Neuronal stem cell (in vitro differentiated cells): ENCODE data around the gene NFKBIB. TPM values are rescaled to one million over a fixed set of nuclear protein-coding genes. Genes with fewer than 3 reads are reported as not detected.
A peak's percentile ranks its signal among the peaks of the same experiment; 100 is the strongest.

Source experiments
- DNase-seq: peaks from one replicate; pipeline ENCODE4 v3.0.0-alpha.2; 2013; ENCODE audit warnings: low spot score
- H2AFZ ChIP-seq: one replicate; pipeline ENCODE4 v1.6.1; 2013; ENCODE audit warnings: mild to moderate bottlenecking, low read length, inconsistent platforms
- H2AK5ac ChIP-seq: 2 replicates; pipeline ENCODE4 v1.6.1; 2013; ENCODE audit warnings: low read depth, mild to moderate bottlenecking, inconsistent platforms, low read length, moderate library complexity, mixed read lengths
- H2BK120ac ChIP-seq: 2 replicates; pipeline ENCODE4 v1.6.1; 2013; ENCODE audit warnings: low read depth, mild to moderate bottlenecking, inconsistent platforms, low read length, moderate library complexity, mixed read lengths
- H2BK12ac ChIP-seq: one replicate; pipeline ENCODE4 v1.6.1; 2013; ENCODE audit warnings: low read length, inconsistent platforms
- H2BK15ac ChIP-seq: 2 replicates; pipeline ENCODE4 v1.6.1; 2013; ENCODE audit warnings: mild to moderate bottlenecking, low read length, inconsistent platforms, mixed read lengths
- H2BK5ac ChIP-seq: one replicate; pipeline ENCODE4 v1.6.1; 2013; ENCODE audit warnings: inconsistent platforms, mild to moderate bottlenecking, low read length, moderate library complexity
- H3K14ac ChIP-seq: one replicate; pipeline ENCODE4 v1.6.1; 2013; ENCODE audit warnings: low read length, inconsistent platforms
- H3K18ac ChIP-seq: 2 replicates; pipeline ENCODE4 v1.6.1; 2013; ENCODE audit warnings: low read length, inconsistent platforms
- H3K23ac ChIP-seq: 2 replicates; pipeline ENCODE4 v1.6.1; 2013; ENCODE audit warnings: low read depth, mild to moderate bottlenecking, mixed read lengths, low read length, inconsistent platforms; ENCODE audit not compliant: poor library complexity
- H3K27ac ChIP-seq: replicated peaks from 3 replicates; pipeline ENCODE4 v1.5.1; 2013; ENCODE audit warnings: low read length, inconsistent platforms
- H3K27me3 ChIP-seq, 3 experiments: 2 replicates each; pipeline ENCODE4 v1.6.1; 2013; ENCODE audit warnings: low read length in 3 of 3, mild to moderate bottlenecking in 2 of 3, inconsistent platforms in 1 of 3, low read depth in 1 of 3, mixed read lengths in 1 of 3, moderate library complexity in 1 of 3; ENCODE audit not compliant: control insufficient read depth in 3 of 3, insufficient read depth in 3 of 3
- H3K36me3 ChIP-seq, 2 donors: replicated peaks in 1 of 2; 2 replicates each; pipeline ENCODE4 v1.6.1; 2013; ENCODE audit warnings: low read length in 2 of 2; ENCODE audit not compliant: control insufficient read depth in 2 of 2, insufficient read depth in 2 of 2
- H3K4ac ChIP-seq: 2 replicates; pipeline ENCODE4 v1.6.1; 2013; ENCODE audit warnings: inconsistent platforms, mild to moderate bottlenecking, low read length, moderate library complexity
- H3K4me1 ChIP-seq, 2 donors: 1 replicate in 1 of 2; 2 replicates in 1 of 2; pipeline ENCODE4 v1.6.1; 2013; ENCODE audit warnings: low read length in 2 of 2, low read depth in 1 of 2; ENCODE audit not compliant: control insufficient read depth in 2 of 2, insufficient read depth in 1 of 2
- H3K4me2 ChIP-seq: one replicate; pipeline ENCODE4 v1.6.1; 2013; ENCODE audit warnings: mild to moderate bottlenecking, low read length, inconsistent platforms; ENCODE audit not compliant: insufficient read depth, poor library complexity, severe bottlenecking
- H3K4me3 ChIP-seq, 2 donors: 2 replicates each; pipeline ENCODE4 v1.5.1; 2013; ENCODE audit warnings: low read length in 2 of 2, mild to moderate bottlenecking in 2 of 2, inconsistent platforms in 1 of 2, moderate library complexity in 1 of 2
- H3K79me1 ChIP-seq: one replicate; pipeline ENCODE4 v1.6.1; 2013; ENCODE audit warnings: low read depth, mild to moderate bottlenecking, inconsistent platforms, low read length, moderate library complexity
- H3K9ac ChIP-seq: one replicate; pipeline ENCODE4 v1.6.1; 2013; ENCODE audit warnings: mild to moderate bottlenecking, low read depth, low read length, inconsistent platforms; ENCODE audit not compliant: poor library complexity
- H3K9me3 ChIP-seq, 2 donors: replicated peaks in 1 of 2; 2 replicates each; pipeline versions ENCODE3 to v1.6.1; 2013; ENCODE audit warnings: low read length in 2 of 2, mild to moderate bottlenecking in 2 of 2, inconsistent platforms in 1 of 2, low read depth in 1 of 2, mixed read lengths in 1 of 2, moderate library complexity in 1 of 2; ENCODE audit not compliant: control insufficient read depth in 2 of 2, insufficient read depth in 1 of 2
- H4K8ac ChIP-seq: one replicate; pipeline ENCODE4 v1.6.1; 2013; ENCODE audit warnings: low read depth, mild to moderate bottlenecking, inconsistent platforms, low read length, moderate library complexity
- H4K91ac ChIP-seq: one replicate; pipeline ENCODE4 v1.6.1; 2013; ENCODE audit warnings: low read length, low read depth, mild to moderate bottlenecking, inconsistent platforms; ENCODE audit not compliant: poor library complexity
- WGBS, 2 donors: extraction: QIAGEN DNeasy Blood & Tissue Kit; methylation state at CpG; one replicate each; pipeline ENCODE4 v1.1.7; 2013; ENCODE audit warnings: missing lambda C conversion rate in 2 of 2, mixed read lengths in 1 of 2; ENCODE audit not compliant: insufficient read length in 2 of 2, insufficient replicate concordance in 1 of 2; ENCODE audit errors: extremely low coverage in 2 of 2; 5-methylcytosine and 5-hydroxymethylcytosine counted together
- polyA plus RNA-seq, 2 experiments: library from polyadenylated mRNA; stranded (reverse); fragments of 200-250 nt; gene quantifications; one replicate each; pipeline ENCODE4 v1.2.3, GENCODE V29; 2013

NFKBIB gene, protein sequence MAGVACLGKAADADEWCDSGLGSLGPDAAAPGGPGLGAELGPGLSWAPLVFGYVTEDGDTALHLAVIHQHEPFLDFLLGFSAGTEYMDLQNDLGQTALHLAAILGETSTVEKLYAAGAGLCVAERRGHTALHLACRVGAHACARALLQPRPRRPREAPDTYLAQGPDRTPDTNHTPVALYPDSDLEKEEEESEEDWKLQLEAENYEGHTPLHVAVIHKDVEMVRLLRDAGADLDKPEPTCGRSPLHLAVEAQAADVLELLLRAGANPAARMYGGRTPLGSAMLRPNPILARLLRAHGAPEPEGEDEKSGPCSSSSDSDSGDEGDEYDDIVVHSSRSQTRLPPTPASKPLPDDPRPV
- 14.1 TPM for polyA plus RNA-seq (2013, experiment 1 of 2)
- 13.2 TPM for polyA plus RNA-seq (2013, experiment 2 of 2)

DNA sequence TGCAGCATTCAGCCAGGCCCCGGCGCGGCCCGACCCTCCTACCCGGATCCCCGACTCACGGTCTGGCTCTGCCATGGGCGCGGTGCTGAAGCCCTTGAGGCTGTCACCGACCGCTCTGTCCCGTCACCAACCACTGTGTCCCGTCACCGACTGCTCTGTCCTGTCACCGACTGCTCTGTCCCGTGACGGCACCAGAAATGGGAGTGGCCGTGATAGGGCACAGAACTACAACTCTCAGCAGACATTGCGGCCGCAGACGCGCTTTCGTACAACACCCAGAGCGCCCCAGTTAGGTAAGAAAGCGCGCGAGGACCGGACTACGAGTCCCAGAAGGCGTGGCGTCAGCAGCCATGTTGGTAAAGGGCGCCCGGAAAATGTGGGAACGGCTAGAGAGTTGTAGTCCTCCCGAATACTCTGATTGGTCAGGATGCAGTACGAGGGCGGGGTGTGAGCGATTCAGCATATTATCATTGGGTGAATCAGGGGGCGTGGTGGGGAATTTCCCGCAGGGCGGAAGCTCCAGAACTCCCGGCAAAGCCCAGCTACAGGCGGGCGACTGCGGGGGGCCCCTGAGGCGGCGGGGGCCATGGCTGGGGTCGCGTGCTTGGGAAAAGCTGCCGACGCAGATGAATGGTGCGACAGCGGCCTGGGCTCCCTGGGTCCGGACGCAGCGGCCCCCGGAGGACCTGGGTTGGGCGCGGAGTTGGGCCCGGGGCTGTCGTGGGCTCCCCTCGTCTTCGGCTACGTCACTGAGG is at the start of gene NFKBIB, which contains the start of gene SIRT2:
Gene NFKBIB (plus strand): TSS at position 523 of the 755 bp plus-strand sequence. CDS start 64 bp downstream, at position 587.
Gene SIRT2 (minus strand): TSS at position 172 of the 755 bp plus-strand sequence. CDS start 97 bp downstream, at position 75.
- H3K27ac ChIP-seq, result no peak within 1 kb of the TSS
- H3K4me2 ChIP-seq, result peak within 1 kb of the TSS; percentile 75
- peaks cover 2 to 9% of the 10 kb centered on the region in 2 donors for H3K4me1 ChIP-seq
- H3K4ac ChIP-seq, result no peak within 1 kb of the TSS
- peak within 1 kb of the TSS; percentile 76 for H2AK5ac ChIP-seq
- H3K27me3 ChIP-seq, result no peaks in the 10 kb centered on the region
- H3K23ac ChIP-seq, result peak within 1 kb of the TSS; percentile 35
- no peak within 1 kb of the TSS for H2BK15ac ChIP-seq
- no peak within 1 kb of the TSS for H3K14ac ChIP-seq
- WGBS, 2 donors, result no CpG with 5 or more reads among the region's 64 CpGs
- H4K91ac ChIP-seq, result no peak within 1 kb of the TSS
- peak within 1 kb of the TSS; percentile 48 for H2BK5ac ChIP-seq
- peak within 1 kb of the TSS; percentile 79 for H3K9ac ChIP-seq
- peaks cover 2 to 6% of the 10 kb centered on the region in 2 donors for H3K9me3 ChIP-seq
- no peak within 1 kb of the TSS for H2BK12ac ChIP-seq
- H3K79me1 ChIP-seq, result peaks cover 2% of the 10 kb centered on the region
- peak within 1 kb of the TSS; percentile 16 for H2BK120ac ChIP-seq
- H3K36me3 ChIP-seq, result peaks cover 4% of the 10 kb centered on the region in 2 donors
- DNase-seq, result peak; percentile 100
- H2AFZ ChIP-seq, result peak within 1 kb of the TSS; percentile 91
- H3K4me3 ChIP-seq, result peak within 1 kb of the TSS; percentile 64 to 91
- H3K18ac ChIP-seq, result peak within 1 kb of the TSS; percentile 91
- peak within 1 kb of the TSS; percentile 78 for H4K8ac ChIP-seq

DNA sequence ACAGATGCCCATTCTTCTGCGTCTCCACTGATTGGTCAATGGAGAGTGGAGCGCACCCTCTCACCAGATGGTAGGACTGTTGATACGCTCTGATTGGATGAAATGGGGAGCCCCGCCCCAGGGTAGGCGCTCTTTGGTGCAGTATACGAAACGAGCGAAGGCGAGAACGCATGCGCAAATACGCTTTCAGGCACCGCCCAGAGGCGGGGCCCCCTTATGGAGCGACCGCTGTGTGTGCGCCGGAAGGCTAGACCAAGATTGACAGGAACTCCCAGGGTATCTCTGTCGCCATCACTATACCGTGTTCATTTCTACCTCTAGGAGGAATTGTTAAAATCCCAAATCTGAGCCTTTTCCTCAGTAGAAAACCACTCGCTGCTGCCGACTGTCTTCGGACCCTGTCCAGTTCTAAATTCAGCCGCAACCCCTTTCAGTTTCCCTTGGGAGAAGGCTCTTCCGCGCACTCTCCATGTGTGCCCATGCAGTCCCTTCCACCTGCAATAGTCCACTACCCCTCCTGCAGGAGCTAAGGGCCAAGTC is 49.3 kb upstream of the NFKBIB start:
- Histone ChIP-seq H4K8ac (no peak overlapping the region), H3K9me3 (no peaks in the 10 kb centered on the region), H3K14ac (no peak overlapping the region), H2AK5ac (peak overlapping the region; percentile 99), H3K79me1 (peaks cover 4% of the 10 kb centered on the region), H3K4me1 (peaks cover 15 to 16% of the 10 kb centered on the region in 2 donors), H2BK12ac (no peak overlapping the region), H3K4ac (no peak overlapping the region), H2BK15ac (peak overlapping the region; percentile 89), H3K36me3 (peaks cover 19 to 35% of the 10 kb centered on the region in 2 donors), H3K4me2 (peak overlapping the region; percentile 57), H2BK5ac (peak overlapping the region; percentile 96), H3K27ac (peak overlapping the region; percentile 87), H4K91ac (no peak overlapping the region), H3K23ac (no peak overlapping the region), H3K18ac (peak overlapping the region; percentile 84), H2AFZ (peak overlapping the region; percentile 63), H3K9ac (peak overlapping the region; percentile 79), H2BK120ac (no peak overlapping the region), H3K27me3 (no peaks in the 10 kb centered on the region), H3K4me3 (peak overlapping the region; percentile 79 to 84)
- no peak for DNase-seq
- no CpG with 5 or more reads among the region's 26 CpGs for WGBS, 2 donors

DNA sequence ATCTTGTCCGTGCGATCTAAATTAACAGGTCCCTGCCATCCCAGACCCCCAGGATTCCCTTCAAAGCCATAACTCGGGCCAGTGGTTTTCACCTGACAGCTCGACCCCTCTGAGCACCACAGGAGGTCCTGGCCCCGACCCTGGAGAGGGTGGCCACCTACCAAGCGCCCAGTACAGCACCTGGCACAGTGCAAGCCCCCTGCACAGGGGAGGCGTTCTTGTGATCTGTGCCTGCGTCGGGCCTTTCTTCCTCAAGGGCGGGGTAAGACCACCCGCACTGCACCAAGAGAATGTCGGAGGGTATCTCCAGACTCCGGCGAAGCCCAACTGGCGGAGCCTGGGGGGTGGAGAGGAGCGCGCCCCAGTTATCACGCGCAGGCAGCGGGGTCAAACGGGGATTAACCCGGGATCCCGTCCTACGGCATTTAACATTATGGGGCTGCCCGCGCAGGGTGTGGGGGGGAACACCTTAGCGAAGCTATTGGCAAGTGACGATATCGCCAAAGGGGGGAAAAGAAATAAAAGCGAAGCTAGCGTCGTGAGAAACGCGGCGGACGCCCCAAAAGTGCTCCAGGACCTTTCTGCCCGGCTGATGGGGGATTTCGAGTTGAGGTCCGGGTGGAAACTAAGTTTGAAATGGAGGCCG is 48.7 kb upstream of the NFKBIB start:
- H3K23ac ChIP-seq, result peak overlapping the region; percentile 89
- H3K36me3 ChIP-seq, result peaks cover 13 to 29% of the 10 kb centered on the region in 2 donors
- H3K14ac ChIP-seq, result no peak overlapping the region
- H3K79me1 ChIP-seq, result peaks cover 4% of the 10 kb centered on the region
- H3K4me2 ChIP-seq, result peak overlapping the region; percentile 57
- WGBS, 2 donors, result no CpG with 5 or more reads among the region's 40 CpGs
- peak overlapping the region; percentile 51 for H2BK12ac ChIP-seq
- peak overlapping the region; percentile 63 for H2AFZ ChIP-seq
- H3K27me3 ChIP-seq, result no peaks in the 10 kb centered on the region
- peak overlapping the region; percentile 79 for H3K9ac ChIP-seq
- peak overlapping the region; percentile 84 for H3K18ac ChIP-seq
- peak; percentile 76 for DNase-seq
- no peak overlapping the region for H2BK120ac ChIP-seq
- peak overlapping the region; percentile 99 for H2AK5ac ChIP-seq
- H2BK15ac ChIP-seq, result peak overlapping the region; percentile 89
- peak overlapping the region; percentile 79 to 84 for H3K4me3 ChIP-seq
- peak overlapping the region; percentile 87 for H3K27ac ChIP-seq
- no peak overlapping the region for H3K4ac ChIP-seq
- peaks cover 15 to 16% of the 10 kb centered on the region in 2 donors for H3K4me1 ChIP-seq
- no peak overlapping the region for H4K91ac ChIP-seq
- peak overlapping the region; percentile 96 for H2BK5ac ChIP-seq
- no peaks in the 10 kb centered on the region for H3K9me3 ChIP-seq
- peak overlapping the region; percentile 52 for H4K8ac ChIP-seq
